Liver (tissue), 9 donors: ENCODE data around the gene FBXO2. TPM values are rescaled to one million over a fixed set of nuclear protein-coding genes. Genes with fewer than 3 reads are reported as not detected.
"Not testable (repeated sequence)": the region's sequence is repeated elsewhere in the genome, so short reads cannot be mapped to it uniquely, and the experiment has no call there.

Experiments
- DNase-seq: peaks from one replicate; pipeline ENCODE4 v3.0.0-alpha.2; 2017; ENCODE audit warnings: low spot score
- H3K27ac ChIP-seq, 2 donors: one replicate each; pipeline ENCODE4 v1.7.0; 2013; ENCODE audit warnings: inconsistent platforms in 2 of 2, low read length in 2 of 2, control low read depth in 1 of 2, low read depth in 1 of 2, mild to moderate bottlenecking in 1 of 2
- H3K27me3 ChIP-seq, 4 donors: one replicate each; pipeline versions ENCODE4 v1.6.1 to v1.7.0; 2013; ENCODE audit warnings: low read length in 3 of 4, inconsistent platforms in 1 of 4, mild to moderate bottlenecking in 1 of 4, moderate library complexity in 1 of 4; ENCODE audit not compliant: control insufficient read depth in 4 of 4, insufficient read depth in 4 of 4
- H3K36me3 ChIP-seq, 4 donors: one replicate each; pipeline versions ENCODE4 v1.6.1 to v1.7.0; 2013; ENCODE audit warnings: low read length in 3 of 4, mild to moderate bottlenecking in 3 of 4, low read depth in 1 of 4, moderate library complexity in 1 of 4; ENCODE audit not compliant: control insufficient read depth in 4 of 4, insufficient read depth in 3 of 4
- H3K4me1 ChIP-seq, 4 donors: one replicate each; pipeline versions ENCODE4 v1.6.1 to v1.7.0; 2013; ENCODE audit warnings: low read length in 3 of 4, mild to moderate bottlenecking in 3 of 4, moderate library complexity in 1 of 4; ENCODE audit not compliant: control insufficient read depth in 4 of 4, insufficient read depth in 4 of 4
- H3K4me3 ChIP-seq, 3 donors: one replicate each; pipeline versions ENCODE4 v1.6.1 to v1.7.0; 2013; ENCODE audit warnings: low read length in 3 of 3, control low read depth in 1 of 3, low read depth in 1 of 3, mild to moderate bottlenecking in 1 of 3
- H3K9ac ChIP-seq, 2 donors: one replicate each; pipeline ENCODE4 v1.7.0; 2013; ENCODE audit warnings: low read length in 2 of 2, mild to moderate bottlenecking in 2 of 2, moderate library complexity in 2 of 2, control low read depth in 1 of 2, low read depth in 1 of 2
- H3K9me3 ChIP-seq, 4 donors: one replicate each; pipeline versions ENCODE4 v1.6.1 to v1.7.0; 2013; ENCODE audit warnings: low read length in 3 of 4; ENCODE audit not compliant: control insufficient read depth in 4 of 4
- ATF3 ChIP-seq: IDR thresholded peaks from 2 replicates; pipeline ENCODE4 v1.6.1; 2016; ENCODE audit warnings: antibody characterized with exemption
- EGR1 ChIP-seq, 2 donors: IDR thresholded peaks; 2 replicates each; pipeline ENCODE4 v1.6.1; 2016 to 2018; ENCODE audit warnings: antibody characterized with exemption in 2 of 2, low read depth in 2 of 2
- FOXA1 ChIP-seq: IDR thresholded peaks from 2 replicates; pipeline ENCODE4 v1.6.1; 2016; ENCODE audit warnings: antibody characterized with exemption
- FOXA2 ChIP-seq: IDR thresholded peaks from 2 replicates; pipeline ENCODE4 v1.6.1; 2016; ENCODE audit warnings: antibody characterized with exemption
- GABPA ChIP-seq, 2 donors: IDR thresholded peaks in 1 of 2; conservative IDR thresholded peaks in 1 of 2; 2 replicates each; pipeline ENCODE4 v1.6.1; 2016; ENCODE audit warnings: antibody characterized with exemption in 2 of 2, mild to moderate bottlenecking in 1 of 2, moderate library complexity in 1 of 2
- HNF4A ChIP-seq, 2 donors: conservative IDR thresholded peaks; 2 replicates each; pipeline ENCODE4 v1.6.1; 2016; ENCODE audit warnings: antibody characterized with exemption in 2 of 2, mild to moderate bottlenecking in 2 of 2
- HNF4G ChIP-seq: IDR thresholded peaks from 2 replicates; pipeline ENCODE4 v1.6.1; 2016; ENCODE audit warnings: antibody characterized with exemption
- JUND ChIP-seq, 2 donors: IDR thresholded peaks; 2 replicates each; pipeline ENCODE4 v1.6.1; 2016; ENCODE audit warnings: antibody characterized with exemption in 2 of 2
- NR2F2 ChIP-seq: IDR thresholded peaks from 2 replicates; pipeline ENCODE4 v1.6.1; 2016; ENCODE audit warnings: antibody characterized with exemption
- RAD21 ChIP-seq, 2 donors: IDR thresholded peaks; 2 replicates each; pipeline ENCODE4 v1.6.1; 2016; ENCODE audit warnings: antibody characterized with exemption in 2 of 2, mild to moderate bottlenecking in 2 of 2
- RXRA ChIP-seq, 2 donors: IDR thresholded peaks; 2 replicates each; pipeline ENCODE4 v1.6.1; 2017 to 2018; ENCODE audit warnings: antibody characterized with exemption in 2 of 2, mild to moderate bottlenecking in 1 of 2
- SP1 ChIP-seq: IDR thresholded peaks from 2 replicates; pipeline ENCODE4 v1.6.1; 2018; ENCODE audit warnings: antibody characterized with exemption, mild to moderate bottlenecking
- TAF1 ChIP-seq: conservative IDR thresholded peaks from 2 replicates; pipeline ENCODE4 v1.6.1; 2016; ENCODE audit warnings: antibody characterized with exemption, mild to moderate bottlenecking
- YY1 ChIP-seq: IDR thresholded peaks from 2 replicates; pipeline ENCODE4 v1.6.1; 2016; ENCODE audit warnings: antibody characterized with exemption, mild to moderate bottlenecking
- ZBTB33 ChIP-seq: IDR thresholded peaks from 2 replicates; pipeline ENCODE4 v1.6.1; 2016; ENCODE audit warnings: antibody characterized with exemption
- WGBS: extraction: QIAGEN DNeasy Blood & Tissue Kit; methylation state at CpG from one replicate; pipeline ENCODE4 v1.1.7; 2013; 5-methylcytosine and 5-hydroxymethylcytosine counted together
- polyA plus RNA-seq, 2 donors: library from polyadenylated mRNA; stranded (reverse) in 1 of 2; unstranded in 1 of 2; fragments of 200-250 nt in 1 of 2; fragments of >200 nt in 1 of 2; fragmentation: Nextera tagmentation in 1 of 2; extraction: Ambion mirVana in 1 of 2; gene quantifications; one replicate each; pipeline versions ENCODE4 v1.2.1 to v1.2.3, GENCODE V29; 2013 to 2015
- total RNA-seq, 2 donors: library from RNA; depleted of rRNA; stranded (reverse); fragments of >200 nt; gene quantifications; one replicate each; pipeline ENCODE4 v1.2.3, GENCODE V29; 2014
- TF ChIP-seq, protein P1 (sequence below): IDR thresholded peaks from 2 replicates; pipeline ENCODE4 v1.6.1; 2016; ENCODE audit warnings: antibody characterized with exemption
- TF ChIP-seq, protein P2 (sequence below): IDR thresholded peaks from 2 replicates; pipeline ENCODE4 v1.6.1; 2016; ENCODE audit warnings: antibody characterized with exemption, mild to moderate bottlenecking
- donor health status: healthy.
- donor health status: healthy.
- donor health status: healthy.
- donor health status: healthy.
- donor health status: healthy.

Gene FBXO2
- total and polyA plus RNA-seq, 4 donors: 1.7 to 20.9 (median 4.0) TPM

DNA sequence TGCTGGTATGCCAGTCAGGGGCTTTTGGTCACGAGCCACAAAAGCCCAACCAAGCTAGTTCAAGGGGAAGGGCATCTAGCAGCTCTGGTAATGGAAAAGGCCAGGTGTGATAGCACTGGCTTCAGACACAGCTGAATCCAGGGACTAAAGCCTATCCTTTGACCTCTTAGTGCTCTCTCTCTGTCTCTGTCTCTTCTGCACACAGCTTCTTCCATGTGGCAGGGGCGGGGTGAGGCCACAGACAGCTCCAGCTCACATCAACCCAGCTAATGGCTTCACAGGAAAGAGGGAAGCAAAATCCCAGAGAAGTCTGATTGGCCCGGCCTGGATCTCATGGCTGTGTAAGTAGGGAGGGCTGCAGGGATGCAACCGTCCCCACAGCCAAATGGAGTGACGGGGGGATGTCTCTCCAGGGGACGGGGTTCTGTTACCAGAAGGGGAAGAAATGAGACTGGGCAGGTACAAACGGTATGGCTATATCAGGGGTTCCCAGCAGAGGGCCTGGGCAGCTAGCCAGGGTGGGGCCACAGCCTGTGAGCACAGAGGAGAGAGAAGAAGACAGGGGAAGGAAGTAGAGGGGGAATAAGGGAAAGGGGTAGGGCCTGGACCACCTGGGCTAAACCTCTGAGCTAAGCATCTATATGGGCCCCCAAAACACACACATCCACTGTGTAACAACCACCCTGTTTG is 42.4 kb downstream of the FBXO2 start:
- DNase-seq: no peak
- no peaks in the 10 kb centered on the region for H3K36me3 ChIP-seq
- no peaks in the 10 kb centered on the region for H3K4me1 ChIP-seq
- TF ChIP-seq, protein P1, sequence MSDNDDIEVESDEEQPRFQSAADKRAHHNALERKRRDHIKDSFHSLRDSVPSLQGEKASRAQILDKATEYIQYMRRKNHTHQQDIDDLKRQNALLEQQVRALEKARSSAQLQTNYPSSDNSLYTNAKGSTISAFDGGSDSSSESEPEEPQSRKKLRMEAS: no peak
- TF ChIP-seq RXRA (IDR thresholded peaks at IDR 0.05): no peak
- TF ChIP-seq EGR1 (IDR thresholded peaks at IDR 0.05; ENCODE audit: low read depth in 2 of 2): no peak
- TF ChIP-seq RAD21 (IDR thresholded peaks at IDR 0.05): no peak
- TF ChIP-seq SP1: no peak
- TF ChIP-seq HNF4A (conservative IDR thresholded peaks at IDR 0.05): no peak
- no peak for TF ChIP-seq ATF3
- TF ChIP-seq FOXA1: no peak
- no peak for TF ChIP-seq TAF1
- no peak for TF ChIP-seq FOXA2
- TF ChIP-seq YY1: no peak
- no peak for TF ChIP-seq ZBTB33
- no peak for TF ChIP-seq GABPA (IDR thresholded peaks at IDR 0.05 in 1 of 2, conservative IDR thresholded peaks at IDR 0.05 in 1 of 2)
- no peak for TF ChIP-seq NR2F2
- TF ChIP-seq, protein P2, sequence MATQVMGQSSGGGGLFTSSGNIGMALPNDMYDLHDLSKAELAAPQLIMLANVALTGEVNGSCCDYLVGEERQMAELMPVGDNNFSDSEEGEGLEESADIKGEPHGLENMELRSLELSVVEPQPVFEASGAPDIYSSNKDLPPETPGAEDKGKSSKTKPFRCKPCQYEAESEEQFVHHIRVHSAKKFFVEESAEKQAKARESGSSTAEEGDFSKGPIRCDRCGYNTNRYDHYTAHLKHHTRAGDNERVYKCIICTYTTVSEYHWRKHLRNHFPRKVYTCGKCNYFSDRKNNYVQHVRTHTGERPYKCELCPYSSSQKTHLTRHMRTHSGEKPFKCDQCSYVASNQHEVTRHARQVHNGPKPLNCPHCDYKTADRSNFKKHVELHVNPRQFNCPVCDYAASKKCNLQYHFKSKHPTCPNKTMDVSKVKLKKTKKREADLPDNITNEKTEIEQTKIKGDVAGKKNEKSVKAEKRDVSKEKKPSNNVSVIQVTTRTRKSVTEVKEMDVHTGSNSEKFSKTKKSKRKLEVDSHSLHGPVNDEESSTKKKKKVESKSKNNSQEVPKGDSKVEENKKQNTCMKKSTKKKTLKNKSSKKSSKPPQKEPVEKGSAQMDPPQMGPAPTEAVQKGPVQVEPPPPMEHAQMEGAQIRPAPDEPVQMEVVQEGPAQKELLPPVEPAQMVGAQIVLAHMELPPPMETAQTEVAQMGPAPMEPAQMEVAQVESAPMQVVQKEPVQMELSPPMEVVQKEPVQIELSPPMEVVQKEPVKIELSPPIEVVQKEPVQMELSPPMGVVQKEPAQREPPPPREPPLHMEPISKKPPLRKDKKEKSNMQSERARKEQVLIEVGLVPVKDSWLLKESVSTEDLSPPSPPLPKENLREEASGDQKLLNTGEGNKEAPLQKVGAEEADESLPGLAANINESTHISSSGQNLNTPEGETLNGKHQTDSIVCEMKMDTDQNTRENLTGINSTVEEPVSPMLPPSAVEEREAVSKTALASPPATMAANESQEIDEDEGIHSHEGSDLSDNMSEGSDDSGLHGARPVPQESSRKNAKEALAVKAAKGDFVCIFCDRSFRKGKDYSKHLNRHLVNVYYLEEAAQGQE: no peak
- no peak for TF ChIP-seq JUND (IDR thresholded peaks at IDR 0.05)
- H3K9ac ChIP-seq: no peak overlapping the region
- no peaks in the 10 kb centered on the region for H3K27me3 ChIP-seq
- WGBS: 55% methylated on average over 7 of the region's 7 CpGs
- H3K27ac ChIP-seq: no peak overlapping the region
- H3K9me3 ChIP-seq: no peaks in the 10 kb centered on the region
- no peak overlapping the region for H3K4me3 ChIP-seq

DNA sequence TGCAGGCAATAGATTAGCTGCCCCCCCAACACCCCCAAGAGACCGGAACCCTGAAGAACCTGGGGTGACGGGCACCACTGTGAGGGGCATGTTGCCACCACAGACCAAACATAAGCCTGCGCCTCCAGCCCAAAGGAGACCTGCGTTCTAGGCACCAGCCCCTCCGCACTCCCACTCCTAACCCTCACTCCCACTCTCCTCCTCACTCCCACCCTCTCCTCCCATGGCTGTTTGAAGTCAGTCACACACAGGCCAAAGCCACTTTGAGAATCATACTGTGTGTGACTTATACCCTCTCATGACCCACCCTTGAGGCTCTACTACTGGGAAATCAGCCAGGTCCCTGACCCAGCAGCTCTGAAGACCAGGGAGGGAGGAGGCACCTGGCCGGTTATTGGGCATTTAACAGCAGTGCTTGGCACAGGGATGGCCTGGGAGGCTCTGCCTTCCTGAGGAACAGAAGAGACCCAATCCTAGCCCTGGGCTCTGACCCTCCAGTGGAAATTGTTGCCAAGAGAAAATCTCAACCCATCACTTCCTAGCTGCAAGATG is 43.5 kb downstream of the FBXO2 start:
- no peak for TF ChIP-seq ZBTB33
- TF ChIP-seq NR2F2: no peak
- no peak for TF ChIP-seq RXRA (IDR thresholded peaks at IDR 0.05)
- no peak for TF ChIP-seq JUND (IDR thresholded peaks at IDR 0.05)
- no peak for TF ChIP-seq HNF4A (conservative IDR thresholded peaks at IDR 0.05)
- no peak for TF ChIP-seq SP1
- TF ChIP-seq, protein P1: no peak
- no peak for TF ChIP-seq HNF4G
- no peak for TF ChIP-seq GABPA (IDR thresholded peaks at IDR 0.05 in 1 of 2, conservative IDR thresholded peaks at IDR 0.05 in 1 of 2)
- no peak for TF ChIP-seq ATF3
- TF ChIP-seq YY1: no peak
- Histone ChIP-seq H3K4me3 (no peak overlapping the region), H3K27me3 (no peaks in the 10 kb centered on the region), H3K4me1 (no peaks in the 10 kb centered on the region), H3K27ac (no peak overlapping the region), H3K9ac (no peak overlapping the region), H3K9me3 (no peaks in the 10 kb centered on the region), H3K36me3 (no peaks in the 10 kb centered on the region)
- 63% methylated on average over 6 of the region's 6 CpGs for WGBS
- no peak for DNase-seq

- not testable (repeated sequence) for DNase-seq, H3K9ac ChIP-seq, H3K4me1 ChIP-seq, H3K9me3 ChIP-seq, H3K27ac ChIP-seq, H3K4me3 ChIP-seq, H3K27me3 ChIP-seq, H3K36me3 ChIP-seq
- 78% methylated on average over 13 of the region's 13 CpGs for WGBS
Measured at GRCh38 chr1:11609378-11609777, 44.9 kb downstream of the FBXO2 start.
